Activated effector memory CD4-positive, alpha-beta T cell treated with Interleukin-2 at 50 U/mL for 16 hours (primary cell): Measurements from ENCODE around the gene BANP.
"Not testable (repeated sequence)": the region's sequence is repeated elsewhere in the genome, so short reads cannot be mapped to it uniquely, and the experiment has no call there.

Experiments
- DNase-seq: peaks from one replicate; pipeline ENCODE4 v3.0.0-alpha.2; 2020

Gene BANP

GRCh38 chr16:88002749-88003148, 51.5 kb downstream of the BANP start:
- DNase-seq, result no peak

GRCh38 chr16:88003316-88003715, 52.1 kb downstream of the BANP start:
- no peak for DNase-seq

GRCh38 chr16:88003736-88004135, 52.5 kb downstream of the BANP start:
- no peak for DNase-seq

GRCh38 chr16:88004391-88004790, 53.2 kb downstream of the BANP start:
- DNase-seq, result no peak

- DNase-seq, result no peak
These were observed 53.9 kb downstream of the BANP start for GRCh38 chr16:88005181-88005581.

- no peak for DNase-seq
These were observed 54.7 kb downstream of the BANP start for GRCh38 chr16:88005968-88006367.

GRCh38 chr16:88007321-88007731, 56.1 kb downstream of the BANP start:
- DNase-seq, result no peak

- no peak for DNase-seq
These were observed 57.6 kb downstream of the BANP start for GRCh38 chr16:88008840-88009239.

- no peak for DNase-seq
These were observed 58.5 kb downstream of the BANP start for GRCh38 chr16:88009563-88010342.

- no peak for DNase-seq
These were observed 59.2 kb downstream of the BANP start for GRCh38 chr16:88010343-88010967.

- DNase-seq, result no peak
These were observed 59.8 kb downstream of the BANP start for GRCh38 chr16:88010968-88011483.

- no peak for DNase-seq
These were observed 61.1 kb downstream of the BANP start for GRCh38 chr16:88012360-88012759.

- no peak for DNase-seq
These were observed 61.9 kb downstream of the BANP start for GRCh38 chr16:88013091-88013609.

GRCh38 chr16:88013766-88014251, 62.6 kb downstream of the BANP start:
- no peak for DNase-seq

- DNase-seq, result no peak
These were observed 63.1 kb downstream of the BANP start for GRCh38 chr16:88014252-88014781.

GRCh38 chr16:88014954-88015805, 63.9 kb downstream of the BANP start:
- no peak for DNase-seq

- no peak for DNase-seq
These were observed 64.5 kb downstream of the BANP start for GRCh38 chr16:88015806-88016140.

- not testable (repeated sequence) for DNase-seq
These were observed 65.2 kb downstream of the BANP start for GRCh38 chr16:88016386-88016785.

GRCh38 chr16:88016964-88017363, 65.7 kb downstream of the BANP start:
- DNase-seq, result no peak

GRCh38 chr16:88017587-88018101, 66.4 kb downstream of the BANP start:
- DNase-seq, result no peak

GRCh38 chr16:88018382-88018781, 67.1 kb downstream of the BANP start:
- not testable (repeated sequence) for DNase-seq

- not testable (repeated sequence) for DNase-seq
These were observed 68.0 kb downstream of the BANP start for GRCh38 chr16:88019041-88019820.
